ENCODE measurements around the gene APOB.

The APOB gene

DNA sequence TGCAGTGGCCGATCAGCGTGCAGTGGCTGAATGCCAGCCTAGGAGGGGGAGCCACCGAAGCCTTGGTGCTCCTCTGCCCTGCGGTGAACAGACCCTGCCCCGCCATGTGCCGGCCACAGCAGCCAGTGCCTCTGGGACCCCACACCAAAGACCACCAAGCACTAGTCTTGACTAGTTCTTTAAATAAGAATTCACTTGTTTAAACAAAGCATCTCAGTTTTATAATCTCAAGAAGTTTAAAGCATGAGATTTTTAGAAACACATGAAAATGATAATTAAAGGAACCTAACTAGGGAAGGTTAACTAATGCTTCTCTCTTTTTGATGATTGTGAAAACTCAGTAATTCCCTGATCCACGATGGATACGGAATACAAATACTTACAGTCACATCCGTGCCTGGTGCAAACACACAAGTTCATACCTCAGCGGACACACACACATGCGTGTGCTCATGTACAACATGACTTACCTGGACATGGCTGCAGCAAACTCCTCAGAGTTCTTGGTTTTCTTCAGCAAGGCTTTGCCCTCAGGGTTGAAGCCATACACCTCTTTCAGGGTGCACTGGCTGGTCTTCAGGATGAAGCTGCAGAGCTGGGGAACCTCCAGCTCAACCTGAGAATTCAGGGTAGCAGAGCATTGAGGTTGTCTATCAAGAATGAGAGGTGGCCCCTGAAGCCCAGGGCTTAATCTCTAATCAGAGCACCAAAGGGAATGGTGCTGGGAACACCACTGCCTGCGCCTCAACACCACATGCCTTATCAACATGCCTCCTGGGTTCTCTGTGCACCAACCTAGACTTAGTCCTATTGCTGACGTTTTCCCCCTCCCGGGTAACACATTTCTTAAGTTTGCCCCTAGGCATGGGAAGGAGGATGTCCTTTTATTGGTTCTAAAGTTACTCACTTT, 3.1 kb downstream of the APOB start:
- DNase-seq: no peak
- TF ChIP-seq POLR2A (IDR thresholded peaks at IDR 0.05; ENCODE audit: low read length) (no peak), GATA1 (IDR thresholded peaks at IDR 0.05; ENCODE audit: low read depth, low read length) (no peak)

DNA sequence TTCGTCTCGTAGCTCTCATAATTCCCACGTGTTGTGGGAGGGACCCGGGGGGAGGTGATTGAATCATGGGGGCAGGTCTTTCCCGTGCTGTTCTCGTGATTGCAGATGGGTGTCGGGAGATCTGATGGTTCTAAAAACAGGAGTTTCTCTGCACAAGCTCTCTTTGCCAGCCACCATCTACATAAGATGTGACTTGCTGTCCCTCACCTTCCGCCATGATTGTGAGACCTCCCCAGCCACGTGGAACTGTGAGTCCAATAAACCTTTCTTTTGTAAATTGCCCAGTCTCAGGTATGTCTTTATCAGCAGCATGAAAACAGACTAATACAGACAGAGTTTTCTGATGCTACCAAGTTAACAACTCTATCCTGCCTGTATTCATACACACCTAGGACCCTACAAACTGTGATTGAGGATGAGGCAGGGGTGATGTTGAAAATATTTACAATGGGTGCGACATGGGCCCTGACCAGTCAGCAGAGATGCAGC, 3.9 kb downstream of the APOB start:
- DNase-seq: no peak
- TF ChIP-seq GATA1 (IDR thresholded peaks at IDR 0.05; ENCODE audit: low read depth, low read length) (no peak), POLR2A (IDR thresholded peaks at IDR 0.05; ENCODE audit: low read length) (no peak)

DNA sequence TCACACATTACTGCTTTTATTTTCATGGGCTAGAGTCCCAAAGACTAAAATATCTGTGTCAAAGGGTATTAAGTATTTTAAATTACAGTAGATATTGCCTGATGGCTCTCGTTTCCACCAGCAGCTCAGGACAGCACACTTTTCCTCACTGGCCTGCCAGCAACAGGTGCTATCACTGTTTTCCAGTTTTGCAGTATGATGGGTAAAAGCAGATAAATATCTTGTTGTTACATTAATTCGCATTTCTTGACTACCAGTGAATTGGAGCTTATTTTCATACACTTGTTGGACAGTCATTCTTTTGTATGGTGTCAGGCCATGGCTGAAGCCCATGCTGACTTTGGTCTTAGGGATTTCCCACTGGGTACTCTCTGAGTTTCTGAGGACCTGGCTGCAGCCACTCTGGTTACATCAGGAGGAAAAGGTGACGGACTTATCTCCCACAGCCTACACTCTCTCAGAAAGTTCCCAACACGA, 4.8 kb downstream of the APOB start:
- DNase-seq: no peak
- no peak for TF ChIP-seq POLR2A (IDR thresholded peaks at IDR 0.05; ENCODE audit: low read length)
- TF ChIP-seq GATA1 (IDR thresholded peaks at IDR 0.05; ENCODE audit: low read depth, low read length): no peak

DNA sequence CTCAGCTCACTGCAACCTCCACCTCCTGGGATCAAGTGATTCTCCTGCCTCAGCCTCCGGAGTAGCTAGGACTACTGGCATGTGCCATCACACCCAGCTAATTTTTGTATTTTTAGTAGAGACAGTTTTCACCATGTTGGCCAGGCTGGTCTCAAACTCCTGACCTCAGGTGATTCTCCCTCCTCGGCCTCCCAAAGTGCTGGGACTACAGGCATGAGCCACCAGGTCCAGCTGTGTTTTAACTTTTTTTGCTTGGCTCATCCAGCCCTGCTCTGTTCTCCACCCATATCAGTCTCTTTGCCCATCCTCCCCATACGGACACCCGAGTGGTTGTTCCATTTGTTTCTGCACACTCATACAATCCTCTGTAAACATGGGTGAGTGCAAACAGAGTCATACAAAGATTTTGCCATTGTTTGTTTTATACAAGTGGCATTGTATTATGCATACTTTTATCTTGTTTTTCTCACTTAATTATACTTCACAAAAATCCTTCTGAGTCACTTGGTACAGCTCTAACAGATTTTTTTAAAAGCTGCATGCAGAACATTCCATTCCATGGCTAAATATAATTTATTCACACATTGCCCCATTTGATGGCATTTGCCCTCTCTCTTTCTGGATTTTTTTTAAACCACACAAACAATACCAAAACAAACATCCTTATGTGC, 5.3 kb downstream of the APOB start:
- no peak for DNase-seq
- TF ChIP-seq GATA1 (IDR thresholded peaks at IDR 0.05; ENCODE audit: low read depth, low read length): no peak
- no peak for TF ChIP-seq POLR2A (IDR thresholded peaks at IDR 0.05; ENCODE audit: low read length)

DNA sequence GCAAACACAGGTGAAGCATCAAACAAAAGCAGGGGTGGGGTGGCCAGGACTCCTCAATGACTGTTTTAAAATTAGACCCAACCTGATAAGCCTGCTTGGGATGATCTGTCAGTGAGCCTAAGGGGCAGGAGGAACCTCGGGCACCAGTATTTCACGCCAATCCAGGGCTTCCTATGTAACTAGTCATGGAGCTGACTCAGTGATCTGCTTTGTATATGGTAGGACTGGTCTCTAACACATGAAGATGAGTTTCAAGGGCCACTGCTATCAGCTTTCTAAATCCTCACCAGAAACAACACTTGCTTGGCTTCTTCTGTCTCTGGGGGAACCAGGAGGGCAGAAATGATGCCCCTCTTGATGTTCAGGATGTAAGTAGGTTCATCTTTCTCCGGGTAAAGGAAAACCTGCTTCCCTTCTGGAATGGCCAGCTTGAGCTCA, 6.2 kb downstream of the APOB start:
- TF ChIP-seq POLR2A (IDR thresholded peaks at IDR 0.05; ENCODE audit: low read length) (no peak), GATA1 (IDR thresholded peaks at IDR 0.05; ENCODE audit: low read depth, low read length) (no peak)

DNA sequence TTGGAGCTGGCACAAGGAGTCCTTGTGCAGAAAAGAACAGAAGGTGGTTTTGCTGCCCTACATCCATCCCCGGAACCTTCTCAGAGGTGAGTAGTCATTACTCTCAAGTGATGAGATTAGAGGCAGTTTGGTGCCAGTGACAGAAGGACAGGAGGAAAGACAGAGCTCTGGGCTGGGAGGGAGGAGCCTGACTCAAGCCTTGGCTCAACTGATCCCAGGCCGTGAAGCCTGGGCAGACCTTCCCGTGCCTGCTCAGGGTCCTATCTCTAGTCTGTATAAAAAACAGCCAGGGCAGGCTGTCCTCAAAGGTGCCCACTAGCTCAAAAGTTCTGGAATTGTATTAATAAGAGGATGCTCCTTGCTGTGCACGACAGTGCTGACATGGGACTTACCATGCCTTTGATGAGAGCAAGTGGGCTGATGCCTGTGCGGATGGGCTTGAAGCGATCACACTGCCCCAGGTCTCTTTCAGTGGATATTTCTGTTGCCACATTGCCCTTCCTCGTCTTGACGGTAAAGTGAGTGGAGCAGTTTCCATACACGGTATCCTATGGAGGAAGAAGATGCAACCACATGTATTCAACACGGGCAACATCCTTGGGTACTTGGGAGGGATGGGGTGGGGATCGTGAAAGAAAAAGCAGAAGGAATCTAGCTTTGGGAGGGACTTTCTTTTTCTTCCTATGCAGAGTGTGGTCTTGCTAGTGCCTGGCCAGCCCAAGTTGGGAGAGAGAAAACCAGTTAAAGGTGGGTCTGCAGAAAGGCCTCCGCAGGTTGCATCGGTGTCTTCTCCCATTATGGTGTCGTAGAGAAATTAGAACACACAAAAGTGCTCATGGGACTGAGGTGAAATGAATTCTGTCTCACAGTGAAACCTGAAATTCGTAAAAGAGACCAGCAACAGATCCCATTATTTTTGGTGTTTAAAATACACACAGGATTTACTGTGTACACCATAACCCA, 6.9 kb downstream of the APOB start:
- no peak for TF ChIP-seq POLR2A (IDR thresholded peaks at IDR 0.05; ENCODE audit: low read length)

More for the DNA sequence above, 6.2 kb downstream of the APOB start:
- DNase-seq: no peak

DNA sequence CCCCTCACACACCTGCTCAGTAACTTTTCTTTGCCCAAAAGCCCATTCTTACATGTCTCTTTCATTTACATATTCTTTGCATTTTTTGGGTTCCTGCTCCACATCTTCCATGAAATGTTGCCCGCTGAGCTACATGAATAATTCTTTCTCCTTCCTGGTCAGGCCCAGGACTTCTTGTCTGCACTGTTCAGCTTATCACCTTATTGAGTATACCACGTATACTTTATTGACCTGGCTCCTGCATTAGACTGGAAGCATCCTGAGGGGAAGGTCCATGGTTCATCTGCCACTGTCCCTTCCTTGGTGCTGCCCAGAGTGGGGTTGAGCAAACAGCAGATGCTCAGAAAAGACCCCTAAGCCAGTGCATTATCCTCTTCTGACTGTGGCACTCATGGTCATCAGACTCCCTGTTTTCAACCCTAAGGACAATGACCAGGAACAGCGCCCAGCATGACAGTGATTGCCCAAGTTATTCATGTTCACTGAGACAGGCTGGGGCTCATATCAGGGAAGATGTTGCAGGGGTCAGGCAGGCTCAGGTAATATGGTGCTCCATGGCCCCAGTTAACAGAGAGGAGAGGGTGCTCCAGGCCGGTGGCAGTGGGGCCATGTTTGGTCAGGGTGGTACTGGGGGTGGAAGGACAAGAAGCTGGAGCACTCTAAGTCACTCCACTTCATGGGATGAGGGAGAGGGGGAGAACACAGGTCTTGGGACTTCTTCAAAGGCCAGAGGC, 7.7 kb downstream of the APOB start:
- TF ChIP-seq GATA1 (IDR thresholded peaks at IDR 0.05; ENCODE audit: low read depth, low read length): no peak
- TF ChIP-seq POLR2A (IDR thresholded peaks at IDR 0.05; ENCODE audit: low read length): no peak

More for the DNA sequence above, 6.9 kb downstream of the APOB start:
- no peak for DNase-seq

DNA sequence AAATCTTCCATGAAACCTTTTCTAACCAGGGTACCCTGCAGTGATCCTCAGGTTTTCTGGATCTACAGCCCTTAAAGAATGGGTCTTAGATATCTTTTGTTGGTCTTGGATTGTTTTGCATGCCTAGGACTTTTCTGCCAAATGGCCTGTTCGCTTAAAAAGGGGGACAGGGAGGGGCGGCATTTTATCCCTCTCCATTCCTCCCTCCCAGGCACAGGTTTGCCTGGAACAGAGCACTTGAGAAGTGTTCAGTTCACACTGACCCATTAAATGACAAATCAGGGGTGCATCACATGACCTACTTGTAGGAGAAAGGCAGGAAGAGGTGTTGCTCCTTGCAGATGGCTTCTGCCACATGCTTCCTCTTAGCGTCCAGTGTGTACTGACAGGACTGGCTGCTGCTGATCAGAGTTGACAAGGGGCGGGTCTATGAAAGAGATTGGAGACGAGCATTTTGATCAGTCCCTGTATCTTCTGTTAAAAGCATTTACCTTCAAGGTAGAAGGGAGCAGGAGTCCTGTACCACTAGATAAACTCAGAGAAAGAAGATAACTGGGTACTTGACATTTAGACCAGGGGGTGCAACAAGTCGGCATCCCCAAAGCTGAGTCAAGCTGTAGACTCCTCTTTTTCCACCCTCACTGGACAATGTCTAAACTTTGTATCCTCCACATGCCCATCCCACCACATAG, 8.4 kb downstream of the APOB start:
- TF ChIP-seq GATA1 (IDR thresholded peaks at IDR 0.05; ENCODE audit: low read depth, low read length): no peak
- TF ChIP-seq POLR2A (IDR thresholded peaks at IDR 0.05; ENCODE audit: low read length): no peak
- DNase-seq: no peak

More for the DNA sequence above, 7.7 kb downstream of the APOB start:
- DNase-seq: no peak

DNA sequence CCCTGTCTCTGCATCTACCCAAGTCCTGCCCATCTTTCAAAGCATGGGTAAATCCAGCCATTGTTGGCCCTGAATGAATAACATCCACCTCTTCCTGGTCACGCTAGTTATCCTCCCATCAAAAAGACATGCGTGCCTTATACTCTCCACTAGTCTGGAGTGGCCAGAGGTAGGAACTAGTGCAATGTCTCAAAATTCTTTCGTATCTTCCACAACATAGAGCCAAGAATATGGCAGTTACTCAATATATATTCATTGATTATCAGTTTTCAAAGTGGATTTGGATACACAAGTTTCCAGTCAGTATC, 8.9 kb downstream of the APOB start:
- no peak for DNase-seq
- TF ChIP-seq GATA1 (IDR thresholded peaks at IDR 0.05; ENCODE audit: low read depth, low read length) (no peak), POLR2A (IDR thresholded peaks at IDR 0.05; ENCODE audit: low read length) (no peak)

DNA sequence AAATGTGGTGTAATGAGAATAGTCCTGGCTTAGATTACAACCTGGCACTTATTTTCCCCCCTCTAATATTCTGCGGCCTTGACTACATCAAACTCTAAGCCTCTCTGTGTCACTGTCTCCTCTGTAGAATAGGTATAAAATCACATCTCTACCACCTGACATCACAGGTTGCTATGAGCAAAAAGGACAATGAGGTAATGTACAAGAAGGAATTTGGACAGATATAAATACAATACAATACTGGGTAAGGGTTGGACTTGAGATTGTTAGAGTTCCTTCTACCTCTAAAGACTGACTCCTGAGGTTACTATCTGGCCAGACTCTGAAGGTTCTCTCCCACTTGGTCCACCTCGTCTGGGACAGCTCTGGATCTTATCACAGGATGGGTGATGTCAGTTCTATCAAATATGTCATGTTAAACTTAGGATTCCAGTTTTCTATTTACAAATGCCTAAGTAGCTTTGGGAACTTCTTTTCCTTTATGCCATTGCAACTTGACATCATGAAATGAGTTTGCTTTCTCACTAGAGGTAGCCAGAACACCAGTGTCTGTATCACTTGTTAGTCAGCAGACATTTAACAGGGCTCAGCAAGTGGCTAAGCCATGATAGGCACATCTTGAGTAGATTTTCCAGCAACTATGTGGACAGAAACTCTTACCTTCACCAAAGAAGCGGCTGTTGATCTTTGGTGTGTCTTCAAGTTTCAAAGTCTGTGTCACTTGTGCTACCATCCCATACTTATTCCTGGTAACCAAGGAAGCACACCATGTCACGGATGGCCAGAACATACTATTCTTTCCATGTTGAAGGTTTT, 9.5 kb downstream of the APOB start:
- TF ChIP-seq GATA1 (IDR thresholded peaks at IDR 0.05; ENCODE audit: low read depth, low read length) (no peak), POLR2A (IDR thresholded peaks at IDR 0.05; ENCODE audit: low read length) (no peak)
- DNase-seq: no peak

DNA sequence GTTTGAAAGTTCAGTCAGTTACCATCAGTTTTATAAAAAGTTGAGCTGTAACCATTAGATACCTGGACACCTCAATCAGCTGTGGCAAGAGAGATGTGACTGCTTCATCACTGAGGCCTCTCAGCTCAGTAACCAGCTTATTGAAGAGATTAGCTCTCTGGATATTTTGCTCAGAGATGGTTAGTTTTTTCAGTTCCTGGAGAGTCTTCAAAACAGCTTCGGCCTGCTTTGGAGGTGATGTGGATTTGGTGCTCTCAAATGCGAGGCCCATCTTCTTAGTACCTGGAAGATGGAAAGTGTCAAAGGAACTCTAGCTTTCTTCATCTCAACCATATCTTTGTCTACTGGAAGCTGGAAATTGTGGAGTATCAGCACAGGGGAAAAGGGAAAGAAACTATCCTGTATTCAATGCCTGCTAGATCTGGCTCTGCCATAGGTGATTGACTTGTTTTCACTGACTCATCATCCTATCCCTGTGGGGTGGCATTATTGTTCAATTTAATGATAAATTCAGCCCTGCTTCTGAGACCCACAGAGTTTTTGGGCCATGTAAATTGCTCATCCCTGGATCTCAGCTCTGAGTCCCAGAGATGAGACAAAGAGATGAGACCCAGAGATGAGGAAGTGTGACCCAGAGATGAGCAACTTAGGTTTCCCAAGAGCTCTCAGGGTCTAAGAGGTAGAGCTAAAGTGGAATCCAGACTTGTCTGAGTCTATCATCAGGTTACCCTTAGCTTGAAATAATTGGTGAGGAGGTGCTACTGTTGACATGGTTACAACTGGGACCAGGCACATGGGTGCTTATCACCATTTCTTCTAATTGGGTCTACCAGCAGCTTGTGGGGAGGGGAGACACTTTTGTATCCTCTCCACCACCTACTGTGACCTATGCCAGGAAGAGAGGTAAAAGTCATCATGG, 10.4 kb downstream of the APOB start:
- DNase-seq: no peak
- TF ChIP-seq POLR2A (IDR thresholded peaks at IDR 0.05; ENCODE audit: low read length) (no peak), GATA1 (IDR thresholded peaks at IDR 0.05; ENCODE audit: low read depth, low read length) (no peak)
